Muscle layer of duodenum (tissue), 2 donors: ENCODE results near the gene DERA.
"Not testable (repeated sequence)": the region's sequence is repeated elsewhere in the genome, so short reads cannot be mapped to it uniquely, and the experiment has no call there.

ENCODE experiments used
- H3K27ac ChIP-seq: one replicate; pipeline ENCODE4 v1.7.0; 2013; ENCODE audit warnings: mild to moderate bottlenecking, low read length
- H3K27me3 ChIP-seq: one replicate; pipeline ENCODE4 v1.7.0; 2013; ENCODE audit warnings: low read depth, mild to moderate bottlenecking, control low read depth, low read length
- H3K36me3 ChIP-seq, 2 donors: one replicate each; pipeline ENCODE4 v1.7.0; 2013; ENCODE audit warnings: low read length in 2 of 2, control low read depth in 1 of 2, mild to moderate bottlenecking in 1 of 2; ENCODE audit not compliant: insufficient read depth in 2 of 2, control insufficient read depth in 1 of 2
- H3K4me1 ChIP-seq, 2 donors: one replicate each; pipeline ENCODE4 v1.7.0; 2013; ENCODE audit warnings: low read length in 2 of 2, mild to moderate bottlenecking in 2 of 2, control low read depth in 1 of 2, moderate library complexity in 1 of 2; ENCODE audit not compliant: insufficient read depth in 2 of 2, control insufficient read depth in 1 of 2
- H3K4me3 ChIP-seq, 2 donors: one replicate each; pipeline ENCODE4 v1.7.0; 2013; ENCODE audit warnings: low read length in 2 of 2, low read depth in 1 of 2, mild to moderate bottlenecking in 1 of 2
- H3K9me3 ChIP-seq, 2 donors: one replicate each; pipeline ENCODE4 v1.7.0; 2013; ENCODE audit warnings: low read length in 2 of 2, control low read depth in 1 of 2, mild to moderate bottlenecking in 1 of 2; ENCODE audit not compliant: control insufficient read depth in 1 of 2
- donor health status: healthy.

Gene DERA

DNA sequence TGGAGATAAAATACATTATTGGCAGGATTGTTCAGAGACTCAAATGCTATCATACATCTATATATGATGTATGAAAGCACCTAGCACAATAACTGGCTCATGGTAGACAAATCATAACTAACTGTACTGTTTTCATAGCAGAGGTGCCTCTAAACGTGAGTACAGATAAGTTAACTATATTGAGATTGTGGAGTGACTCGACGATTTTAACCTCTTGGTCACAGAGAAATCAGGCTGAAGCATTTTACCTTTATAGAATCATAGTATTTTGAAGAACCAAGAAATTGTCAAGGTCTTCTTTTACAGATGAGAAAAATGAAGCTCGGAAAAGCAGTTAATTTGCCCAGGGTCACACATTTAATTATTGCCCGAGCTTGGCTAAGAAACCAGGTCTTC, 666 bp upstream of the DERA start:
- no peaks in the 10 kb centered on the region for H3K9me3 ChIP-seq
- H3K36me3 ChIP-seq: peaks cover 0 to 4% of the 10 kb centered on the region in 2 donors
- H3K27me3 ChIP-seq: no peaks in the 10 kb centered on the region
- H3K4me3 ChIP-seq: peak overlapping the region; percentile 67 to 90
- H3K27ac ChIP-seq: no peak overlapping the region
- peaks cover 7 to 8% of the 10 kb centered on the region in 2 donors for H3K4me1 ChIP-seq

DNA sequence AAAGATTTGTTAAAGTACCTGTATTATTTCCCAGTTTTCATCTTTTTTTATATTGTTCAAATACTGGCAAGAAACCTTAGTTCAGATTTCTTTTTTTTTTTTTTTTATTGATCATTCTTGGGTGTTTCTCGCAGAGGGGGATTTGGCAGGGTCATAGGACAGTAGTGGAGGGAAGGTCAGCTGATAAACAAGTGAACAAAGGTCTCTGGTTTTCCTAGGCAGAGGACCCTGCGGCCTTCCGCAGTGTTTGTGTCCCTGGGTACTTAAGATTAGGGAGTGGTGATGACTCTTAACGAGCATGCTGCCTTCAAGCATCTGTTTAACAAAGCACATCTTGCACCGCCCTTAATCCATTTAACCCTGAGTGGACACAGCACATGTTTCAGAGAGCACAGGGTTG, 799 bp downstream of the DERA start:
- H3K27me3 ChIP-seq, H3K36me3 ChIP-seq, H3K4me1 ChIP-seq, H3K9me3 ChIP-seq: not testable (repeated sequence)
- Histone ChIP-seq H3K4me3 (peak overlapping the region; percentile 67 to 90), H3K27ac (peak overlapping the region; percentile 94)

GRCh38 chr12:15914131-15914530, 3.0 kb downstream of the DERA start:
- not testable (repeated sequence) for H3K27ac ChIP-seq, H3K36me3 ChIP-seq, H3K27me3 ChIP-seq, H3K9me3 ChIP-seq, H3K4me3 ChIP-seq
- H3K4me1 ChIP-seq: peaks cover 7 to 18% of the 10 kb centered on the region in 2 donors

- Histone ChIP-seq H3K27ac (peak overlapping the region; percentile 21), H3K4me1 (peaks cover 9 to 22% of the 10 kb centered on the region in 2 donors), H3K27me3 (no peaks in the 10 kb centered on the region), H3K36me3 (no peaks in the 10 kb centered on the region), H3K9me3 (no peaks in the 10 kb centered on the region), H3K4me3 (no peak overlapping the region)
Measured at GRCh38 chr12:15918066-15918465, 6.9 kb downstream of the DERA start.

DNA sequence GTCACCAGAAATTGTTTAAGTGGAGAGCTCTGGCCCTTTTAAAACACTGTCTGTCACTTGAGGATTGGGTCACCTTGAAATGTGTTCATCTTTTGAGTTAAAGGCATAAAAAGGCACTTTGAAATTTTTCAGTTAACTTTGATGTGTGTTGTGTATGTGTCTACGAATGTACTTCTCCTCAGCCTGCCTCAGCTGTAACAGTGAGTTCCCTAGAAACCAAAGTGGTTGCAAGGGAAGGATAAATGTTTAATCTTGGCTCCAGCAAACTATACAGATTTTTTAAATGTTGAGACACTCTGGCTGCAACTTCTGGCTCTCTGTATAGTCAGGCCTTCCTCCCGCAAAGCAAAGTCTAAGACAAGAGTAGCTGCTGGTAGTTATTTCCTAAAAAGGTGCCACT, 8.3 kb downstream of the DERA start:
- H3K4me1 ChIP-seq: peaks cover 9 to 22% of the 10 kb centered on the region in 2 donors
- peak overlapping the region; percentile 70 for H3K27ac ChIP-seq
- H3K4me3 ChIP-seq: no peak overlapping the region
- H3K9me3 ChIP-seq: no peaks in the 10 kb centered on the region
- H3K27me3 ChIP-seq: no peaks in the 10 kb centered on the region
- H3K36me3 ChIP-seq: no peaks in the 10 kb centered on the region

GRCh38 chr12:15924956-15925355, 13.8 kb downstream of the DERA start:
- Histone ChIP-seq H3K36me3 (no peaks in the 10 kb centered on the region), H3K9me3 (no peaks in the 10 kb centered on the region), H3K4me1 (peaks cover 2 to 20% of the 10 kb centered on the region in 2 donors), H3K27me3 (no peaks in the 10 kb centered on the region), H3K4me3 (no peak overlapping the region), H3K27ac (no peak overlapping the region)

DNA sequence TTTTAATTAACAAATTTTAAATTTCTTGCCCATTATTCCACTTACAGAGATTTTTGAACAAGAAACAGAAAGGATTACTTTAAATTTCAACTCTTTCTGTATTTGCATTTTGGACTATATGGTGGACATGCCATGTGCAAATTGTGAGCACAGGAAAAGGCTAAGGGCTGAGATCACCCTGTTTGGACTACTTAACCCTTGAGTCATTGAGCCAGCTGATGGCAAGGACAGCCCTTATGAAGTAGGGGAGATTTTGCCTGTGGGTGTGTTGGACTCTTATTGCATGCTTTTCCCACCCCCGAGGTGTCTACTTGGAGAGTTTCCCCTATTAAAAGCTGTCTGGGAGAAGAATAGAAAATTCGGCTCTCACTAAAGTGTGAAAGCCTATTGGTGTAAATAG, 17.2 kb downstream of the DERA start:
- H3K4me1 ChIP-seq: peaks cover 0 to 16% of the 10 kb centered on the region in 2 donors
- no peaks in the 10 kb centered on the region for H3K36me3 ChIP-seq
- H3K4me3 ChIP-seq: no peak overlapping the region
- H3K27me3 ChIP-seq: no peaks in the 10 kb centered on the region
- H3K27ac ChIP-seq: no peak overlapping the region
- no peaks in the 10 kb centered on the region for H3K9me3 ChIP-seq

DNA sequence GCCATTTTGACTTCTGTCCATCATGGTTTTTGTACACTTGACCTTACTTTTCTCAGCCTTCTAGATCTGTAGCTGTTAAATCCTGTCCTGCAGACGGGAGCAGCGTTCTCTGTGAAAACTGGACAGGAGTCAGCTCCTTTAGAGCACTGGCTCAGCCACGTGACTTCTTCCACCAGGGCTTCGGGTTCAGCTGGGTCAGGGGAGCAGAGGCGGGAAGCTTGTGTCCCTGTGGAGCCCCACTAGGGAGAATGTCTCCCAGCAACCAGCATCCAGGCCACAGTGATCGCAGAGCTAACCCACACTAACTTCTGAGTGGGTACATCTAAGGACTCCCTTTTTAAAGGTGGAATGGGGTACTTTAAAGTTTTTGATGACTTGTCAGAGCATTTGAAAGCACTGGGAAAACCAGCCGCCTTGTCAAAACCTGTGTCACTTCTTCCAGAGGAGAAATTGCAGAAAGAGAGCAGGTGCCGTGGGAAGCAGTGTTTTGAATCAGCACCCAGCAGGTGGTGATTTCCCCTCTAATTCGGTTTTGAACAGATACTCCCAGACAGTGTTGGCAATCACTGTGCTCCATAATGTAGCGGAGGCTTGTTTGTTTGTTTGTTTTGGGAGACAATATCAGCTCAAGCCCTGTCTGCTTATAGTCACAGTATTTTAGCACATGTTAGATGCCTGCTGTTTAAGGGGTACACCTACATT, 17.9 kb downstream of the DERA start:
- no peak overlapping the region for H3K27ac ChIP-seq

DNA sequence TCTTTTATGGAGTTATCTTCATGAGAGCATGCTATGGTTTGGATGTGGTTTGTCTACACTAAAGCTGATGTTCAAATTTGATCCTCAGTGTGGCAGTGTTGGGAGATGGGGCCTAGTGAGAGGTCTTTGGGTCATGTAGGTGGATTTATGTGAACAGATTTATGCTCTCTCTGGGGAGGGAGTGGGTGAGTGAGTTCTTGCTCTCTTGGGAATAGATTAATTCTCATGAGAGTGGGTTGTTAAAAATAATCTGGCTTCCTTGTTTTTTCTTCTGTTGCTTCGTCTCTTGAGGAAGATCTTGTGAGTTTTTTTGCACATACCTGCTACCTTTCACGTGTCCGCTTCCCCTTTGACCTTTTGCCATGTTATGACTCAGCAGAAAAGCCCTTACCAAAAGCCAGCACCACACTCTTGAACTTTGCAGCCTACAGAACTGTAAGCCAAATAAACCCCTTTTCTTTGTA, 20.5 kb downstream of the DERA start:
- Histone ChIP-seq H3K27ac (no peak overlapping the region), H3K4me3 (no peak overlapping the region), H3K27me3 (no peaks in the 10 kb centered on the region), H3K36me3 (no peaks in the 10 kb centered on the region), H3K4me1 (peaks cover 0 to 16% of the 10 kb centered on the region in 2 donors), H3K9me3 (no peaks in the 10 kb centered on the region)

More for the DNA sequence above, 17.9 kb downstream of the DERA start:
- H3K4me1 ChIP-seq: peaks cover 0 to 16% of the 10 kb centered on the region in 2 donors
- H3K9me3 ChIP-seq: no peaks in the 10 kb centered on the region
- no peaks in the 10 kb centered on the region for H3K27me3 ChIP-seq
- no peak overlapping the region for H3K4me3 ChIP-seq
- H3K36me3 ChIP-seq: no peaks in the 10 kb centered on the region

DNA sequence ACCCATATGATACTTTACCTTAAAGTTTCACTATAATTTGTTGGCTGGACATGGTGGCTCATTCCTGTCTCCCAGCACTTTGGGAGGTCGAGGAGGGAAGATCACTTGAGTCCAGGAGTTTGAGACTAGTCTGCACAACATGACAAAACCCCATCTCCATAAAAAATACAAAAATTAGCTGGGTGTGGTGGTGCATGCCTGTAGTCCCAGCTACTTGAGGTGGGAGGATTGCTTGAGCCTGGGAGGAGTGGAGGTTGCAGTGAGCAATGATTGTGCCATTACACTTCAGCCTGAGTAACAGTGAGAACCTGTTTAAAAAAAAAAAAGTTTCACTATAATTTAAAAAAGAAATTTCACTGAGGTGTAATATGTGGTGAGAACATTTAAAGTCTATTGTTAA, 21.2 kb downstream of the DERA start:
- Histone ChIP-seq H3K4me1 (peaks cover 0 to 16% of the 10 kb centered on the region in 2 donors), H3K27me3 (no peaks in the 10 kb centered on the region), H3K9me3 (no peaks in the 10 kb centered on the region), H3K4me3 (no peak overlapping the region), H3K27ac (no peak overlapping the region), H3K36me3 (no peaks in the 10 kb centered on the region)

GRCh38 chr12:15932971-15933370, 21.8 kb downstream of the DERA start:
- no peak overlapping the region for H3K4me3 ChIP-seq

DNA sequence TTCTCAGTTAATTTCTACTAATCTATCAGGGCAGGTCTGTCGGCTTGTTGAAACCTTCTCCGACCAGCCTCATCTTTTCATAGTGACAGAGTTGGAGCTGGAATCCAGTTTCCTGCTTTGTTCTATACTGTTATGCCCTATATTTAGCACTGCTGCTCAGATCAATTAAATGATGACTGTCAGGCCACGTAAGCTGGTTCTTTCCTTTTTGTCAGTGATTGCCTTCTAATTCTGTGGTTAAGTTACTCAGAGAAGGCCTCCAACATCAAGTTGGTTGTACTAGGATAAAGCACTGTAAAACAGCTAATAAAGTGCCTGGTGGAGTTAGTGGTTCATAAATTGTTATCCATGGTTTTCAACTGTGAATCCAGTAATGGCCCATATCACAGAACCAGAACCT, 22.6 kb downstream of the DERA start:
- H3K9me3 ChIP-seq: peaks cover 0 to under 1% of the 10 kb centered on the region in 2 donors
- no peak overlapping the region for H3K4me3 ChIP-seq
- no peaks in the 10 kb centered on the region for H3K36me3 ChIP-seq
- H3K27me3 ChIP-seq: no peaks in the 10 kb centered on the region
- H3K4me1 ChIP-seq: peaks cover 0 to 10% of the 10 kb centered on the region in 2 donors
- H3K27ac ChIP-seq: no peak overlapping the region

More at GRCh38 chr12:15932971-15933370, 21.8 kb downstream of the DERA start:
- Histone ChIP-seq H3K9me3 (no peaks in the 10 kb centered on the region), H3K4me1 (peaks cover 0 to 16% of the 10 kb centered on the region in 2 donors), H3K27ac (no peak overlapping the region), H3K36me3 (no peaks in the 10 kb centered on the region), H3K27me3 (no peaks in the 10 kb centered on the region)
